ENCODE results near the gene GLRB. TPM values are rescaled to one million over a fixed set of nuclear protein-coding genes. Genes with fewer than 3 reads are reported as not detected.

The GLRB gene
- total and polyA plus RNA-seq, 9 of the 15 experiments (the other 6 are each of a cell fraction or from before 2014, with no cell fraction given) = not detected

DNA sequence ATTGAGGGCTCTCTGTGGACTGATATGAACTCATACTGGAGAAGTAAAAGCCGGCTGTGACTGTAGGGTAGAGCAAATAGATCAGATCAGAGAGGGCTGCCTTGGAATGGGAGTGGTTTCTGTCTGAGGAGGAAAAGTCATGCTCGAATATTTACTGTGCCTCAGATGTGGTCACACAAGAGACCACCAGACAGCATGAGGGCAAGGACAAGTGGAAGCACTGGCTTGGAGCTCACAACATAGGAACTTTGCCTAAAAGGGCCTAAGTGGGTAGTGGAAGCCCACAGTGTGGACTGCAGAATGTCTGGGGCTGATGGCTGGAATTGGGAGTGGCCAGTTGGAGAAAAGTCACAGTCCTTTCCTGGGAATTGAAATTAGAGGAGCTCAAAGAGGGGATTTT is 19.8 kb downstream of the GLRB start:
- H3K9ac ChIP-seq (ENCODE audit: insufficient read depth in 1 of 2, low read depth in 2 of 2, low read length in 2 of 2) = no peak overlapping the region
- H3K27ac ChIP-seq (ENCODE audit: extremely low read depth, low read depth, low read length) = no peak overlapping the region
- H3K9me1 ChIP-seq (ENCODE audit: control insufficient read depth, insufficient read depth, low read length) = no peaks in the 10 kb centered on the region
- H2AFZ ChIP-seq (ENCODE audit: low read depth, low read length) = no peak overlapping the region
- H3K79me2 ChIP-seq (ENCODE audit: control insufficient read depth, insufficient read depth, low read length) = no peaks in the 10 kb centered on the region
- intact Hi-C loops (cut with micrococcal nuclease) = no loop called here
- ChIA-PET CTCF (ENCODE audit: low intra/inter-chr PET ratio) (no interaction called here), POLR2A (no interaction called here)
- no peak overlapping the region for H3K4me3 ChIP-seq
- no peak for DNase-seq (ENCODE audit: extremely low read depth in 1 of 4, low spot score in 3 of 4)
- FAIRE-seq = no peak
- H3K9me3 ChIP-seq (replicated peaks; ENCODE audit: control insufficient read depth, insufficient read depth, low read depth, low read length) = no peaks in the 10 kb centered on the region
- ATAC-seq = no peak
- no peaks in the 10 kb centered on the region for H3K36me3 ChIP-seq (ENCODE audit: control insufficient read depth, insufficient read depth, low read length)
- 0% methylated on average over 2 of the region's 2 CpGs for WGBS (ENCODE audit: insufficient coverage, low coverage, missing lambda C conversion rate)
- in situ Hi-C loops (cut with MboI) = no loop called here
- no peak overlapping the region for H3K4me2 ChIP-seq (ENCODE audit: insufficient read depth, low read length)
- BruUV-seq (replicated peaks) = no TSS peak
- no peaks in the 10 kb centered on the region for H3K27me3 ChIP-seq (ENCODE audit: control insufficient read depth in 2 of 2, insufficient read depth in 2 of 2, low read length in 2 of 2)
- no peaks in the 10 kb centered on the region for H4K20me1 ChIP-seq (replicated peaks; ENCODE audit: control insufficient read depth, insufficient read depth, low read length)
- H3K4me1 ChIP-seq (replicated peaks in 1 of 2; ENCODE audit: control insufficient read depth in 2 of 2, insufficient read depth in 2 of 2, low read length in 2 of 2) = no peaks in the 10 kb centered on the region
- no peak for TF ChIP-seq GABPB1 (CRISPR knock-in tag; IDR thresholded peaks at IDR 0.05)
- TF ChIP-seq ATF1 (CRISPR knock-in tag; IDR thresholded peaks at IDR 0.05) = no peak
- TF ChIP-seq ATF1 (tag; IDR thresholded peaks at IDR 0.05) = no peak
- no peak for TF ChIP-seq ETS2 (tag; IDR thresholded peaks at IDR 0.05; ENCODE audit: borderline replicate concordance, poor library complexity, severe bottlenecking)
- no peak for TF ChIP-seq XRCC3 (IDR thresholded peaks at IDR 0.05)
- TF ChIP-seq NCOA2 (IDR thresholded peaks at IDR 0.05; ENCODE audit: partially characterized antibody in 2 of 2) = no peak
- TF ChIP-seq, protein P1, sequence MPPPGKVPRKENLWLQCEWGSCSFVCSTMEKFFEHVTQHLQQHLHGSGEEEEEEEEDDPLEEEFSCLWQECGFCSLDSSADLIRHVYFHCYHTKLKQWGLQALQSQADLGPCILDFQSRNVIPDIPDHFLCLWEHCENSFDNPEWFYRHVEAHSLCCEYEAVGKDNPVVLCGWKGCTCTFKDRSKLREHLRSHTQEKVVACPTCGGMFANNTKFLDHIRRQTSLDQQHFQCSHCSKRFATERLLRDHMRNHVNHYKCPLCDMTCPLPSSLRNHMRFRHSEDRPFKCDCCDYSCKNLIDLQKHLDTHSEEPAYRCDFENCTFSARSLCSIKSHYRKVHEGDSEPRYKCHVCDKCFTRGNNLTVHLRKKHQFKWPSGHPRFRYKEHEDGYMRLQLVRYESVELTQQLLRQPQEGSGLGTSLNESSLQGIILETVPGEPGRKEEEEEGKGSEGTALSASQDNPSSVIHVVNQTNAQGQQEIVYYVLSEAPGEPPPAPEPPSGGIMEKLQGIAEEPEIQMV (tag; conservative IDR thresholded peaks at IDR 0.05; ENCODE audit: low read depth) = no peak
- no peak for TF ChIP-seq ZNF696 (CRISPR knock-in tag; conservative IDR thresholded peaks at IDR 0.05)
- no peak for TF ChIP-seq BDP1 (IDR thresholded peaks at IDR 0.05; ENCODE audit: insufficient read depth, insufficient read length)
- no peak for TF ChIP-seq EP400 (IDR thresholded peaks at IDR 0.05)
- TF ChIP-seq SP2 (IDR thresholded peaks at IDR 0.05; ENCODE audit: extremely low read depth, low read depth, low read length, poor library complexity, severe bottlenecking) = no peak
- TF ChIP-seq, protein P2, sequence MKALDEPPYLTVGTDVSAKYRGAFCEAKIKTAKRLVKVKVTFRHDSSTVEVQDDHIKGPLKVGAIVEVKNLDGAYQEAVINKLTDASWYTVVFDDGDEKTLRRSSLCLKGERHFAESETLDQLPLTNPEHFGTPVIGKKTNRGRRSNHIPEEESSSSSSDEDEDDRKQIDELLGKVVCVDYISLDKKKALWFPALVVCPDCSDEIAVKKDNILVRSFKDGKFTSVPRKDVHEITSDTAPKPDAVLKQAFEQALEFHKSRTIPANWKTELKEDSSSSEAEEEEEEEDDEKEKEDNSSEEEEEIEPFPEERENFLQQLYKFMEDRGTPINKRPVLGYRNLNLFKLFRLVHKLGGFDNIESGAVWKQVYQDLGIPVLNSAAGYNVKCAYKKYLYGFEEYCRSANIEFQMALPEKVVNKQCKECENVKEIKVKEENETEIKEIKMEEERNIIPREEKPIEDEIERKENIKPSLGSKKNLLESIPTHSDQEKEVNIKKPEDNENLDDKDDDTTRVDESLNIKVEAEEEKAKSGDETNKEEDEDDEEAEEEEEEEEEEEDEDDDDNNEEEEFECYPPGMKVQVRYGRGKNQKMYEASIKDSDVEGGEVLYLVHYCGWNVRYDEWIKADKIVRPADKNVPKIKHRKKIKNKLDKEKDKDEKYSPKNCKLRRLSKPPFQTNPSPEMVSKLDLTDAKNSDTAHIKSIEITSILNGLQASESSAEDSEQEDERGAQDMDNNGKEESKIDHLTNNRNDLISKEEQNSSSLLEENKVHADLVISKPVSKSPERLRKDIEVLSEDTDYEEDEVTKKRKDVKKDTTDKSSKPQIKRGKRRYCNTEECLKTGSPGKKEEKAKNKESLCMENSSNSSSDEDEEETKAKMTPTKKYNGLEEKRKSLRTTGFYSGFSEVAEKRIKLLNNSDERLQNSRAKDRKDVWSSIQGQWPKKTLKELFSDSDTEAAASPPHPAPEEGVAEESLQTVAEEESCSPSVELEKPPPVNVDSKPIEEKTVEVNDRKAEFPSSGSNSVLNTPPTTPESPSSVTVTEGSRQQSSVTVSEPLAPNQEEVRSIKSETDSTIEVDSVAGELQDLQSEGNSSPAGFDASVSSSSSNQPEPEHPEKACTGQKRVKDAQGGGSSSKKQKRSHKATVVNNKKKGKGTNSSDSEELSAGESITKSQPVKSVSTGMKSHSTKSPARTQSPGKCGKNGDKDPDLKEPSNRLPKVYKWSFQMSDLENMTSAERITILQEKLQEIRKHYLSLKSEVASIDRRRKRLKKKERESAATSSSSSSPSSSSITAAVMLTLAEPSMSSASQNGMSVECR (CRISPR knock-in tag; IDR thresholded peaks at IDR 0.05) = no peak
- no peak for TF ChIP-seq E2F3 (CRISPR knock-in tag; IDR thresholded peaks at IDR 0.05)
- TF ChIP-seq, protein P3, sequence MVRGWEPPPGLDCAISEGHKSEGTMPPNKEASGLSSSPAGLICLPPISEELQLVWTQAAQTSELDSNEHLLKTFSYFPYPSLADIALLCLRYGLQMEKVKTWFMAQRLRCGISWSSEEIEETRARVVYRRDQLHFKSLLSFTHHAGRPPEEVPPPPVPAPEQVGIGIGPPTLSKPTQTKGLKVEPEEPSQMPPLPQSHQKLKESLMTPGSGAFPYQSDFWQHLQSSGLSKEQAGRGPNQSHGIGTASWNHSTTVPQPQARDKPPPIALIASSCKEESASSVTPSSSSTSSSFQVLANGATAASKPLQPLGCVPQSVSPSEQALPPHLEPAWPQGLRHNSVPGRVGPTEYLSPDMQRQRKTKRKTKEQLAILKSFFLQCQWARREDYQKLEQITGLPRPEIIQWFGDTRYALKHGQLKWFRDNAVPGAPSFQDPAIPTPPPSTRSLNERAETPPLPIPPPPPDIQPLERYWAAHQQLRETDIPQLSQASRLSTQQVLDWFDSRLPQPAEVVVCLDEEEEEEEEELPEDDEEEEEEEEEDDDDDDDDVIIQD (CRISPR knock-in tag; IDR thresholded peaks at IDR 0.05) = no peak

Data from K562 (cell line).